GM23338 (cell line): ENCODE data around the gene OTUB2.

Source experiments
- CREB1 ChIP-seq: fragments of 250-450 bp; sonication (Bioruptor Pico); IDR thresholded peaks from 2 replicates; pipeline ENCODE4 v1.5.0; 2020; ENCODE audit warnings: low read depth, mild to moderate bottlenecking, moderate library complexity
- CTCF ChIP-seq, 2 experiments: fragments of 200-600 bp in 1 of 2; sonication (generic) in 1 of 2; conservative IDR thresholded peaks; 2 replicates each; pipeline versions ENCODE4 v1.5.1 to v1.6.1; 2016 to 2017; ENCODE audit warnings: antibody characterized with exemption in 2 of 2, low read depth in 2 of 2, mild to moderate bottlenecking in 2 of 2, moderate library complexity in 1 of 2
- ETS1 ChIP-seq: IDR thresholded peaks from 2 replicates; pipeline ENCODE4 v1.6.1; 2016; ENCODE audit warnings: antibody characterized with exemption
- EZH2 ChIP-seq: fragments of 200-600 bp; sonication (generic); IDR thresholded peaks from one replicate; pipeline ENCODE4 v1.8.0; 2017; ENCODE audit warnings: antibody characterized with exemption, mild to moderate bottlenecking, low read depth; ENCODE audit not compliant: unreplicated experiment
- EZH2phosphoT487 ChIP-seq: fragments of 200-600 bp; sonication (generic); IDR thresholded peaks from one replicate; pipeline ENCODE4 v1.8.1; 2018; ENCODE audit warnings: antibody characterized with exemption; ENCODE audit not compliant: unreplicated experiment
- JUNB ChIP-seq: IDR thresholded peaks from one replicate; pipeline ENCODE4 v1.6.1; 2016; ENCODE audit warnings: antibody characterized with exemption; ENCODE audit not compliant: unreplicated experiment
- NANOG ChIP-seq: IDR thresholded peaks from 2 replicates; pipeline ENCODE4 v1.6.1; 2016; ENCODE audit warnings: antibody characterized with exemption, borderline replicate concordance
- POLR2AphosphoS5 ChIP-seq: IDR thresholded peaks from 2 replicates; pipeline ENCODE4 v1.6.1; 2016; ENCODE audit warnings: antibody characterized with exemption, low read depth
- REST ChIP-seq: IDR thresholded peaks from one replicate; pipeline ENCODE4 v1.6.1; 2018; ENCODE audit warnings: antibody characterized with exemption; ENCODE audit not compliant: unreplicated experiment
- STAT1 ChIP-seq: IDR thresholded peaks from one replicate; pipeline ENCODE4 v1.6.1; 2016; ENCODE audit warnings: antibody characterized with exemption; ENCODE audit not compliant: unreplicated experiment

- TF ChIP-seq CTCF (conservative IDR thresholded peaks at IDR 0.05; ENCODE audit: low read depth in 2 of 2) (no peak), STAT1 (no peak), JUNB (no peak), EZH2phosphoT487 (no peak), POLR2AphosphoS5 (no peak), REST (no peak), CREB1 (CRISPR knock-in tag) (no peak), EZH2 (no peak), NANOG (no peak), ETS1 (no peak)
Measured at GRCh38 chr14:94021001-94021400, 5.1 kb upstream of the OTUB2 start.
